GM19468 (cell line): Measurements from ENCODE around the gene EN2.
"Not testable (repeated sequence)": the region's sequence is repeated elsewhere in the genome, so short reads cannot be mapped to it uniquely, and the experiment has no call there.

Experiments used
- ATAC-seq: cut with Tn5 transposase; IDR thresholded peaks from one replicate; pipeline ENCODE4 v1.9.1; 2021; ENCODE audit warnings: mild to moderate bottlenecking, moderate library complexity, moderate number of reproducible peaks; ENCODE audit not compliant: unreplicated experiment; ENCODE audit errors: extremely low read depth

EN2 gene

GRCh38 chr7:155425011-155425340 lies 33.0 kb upstream of the EN2 start:
- no peak for ATAC-seq

- no peak for ATAC-seq
These were observed 32.0 kb upstream of the EN2 start for GRCh38 chr7:155425887-155426286.

GRCh38 chr7:155426543-155427410 lies 31.2 kb upstream of the EN2 start:
- ATAC-seq: no peak

GRCh38 chr7:155427411-155428038 lies 30.4 kb upstream of the EN2 start:
- no peak for ATAC-seq

- no peak for ATAC-seq
These were observed 29.6 kb upstream of the EN2 start for GRCh38 chr7:155428171-155428834.

GRCh38 chr7:155429651-155430050 lies 28.3 kb upstream of the EN2 start:
- no peak for ATAC-seq

- ATAC-seq: no peak
These were observed 27.3 kb upstream of the EN2 start for GRCh38 chr7:155430606-155431005.

- ATAC-seq: no peak
These were observed 26.7 kb upstream of the EN2 start for GRCh38 chr7:155431231-155431630.

GRCh38 chr7:155431711-155432110 lies 26.2 kb upstream of the EN2 start:
- no peak for ATAC-seq

- ATAC-seq: no peak
These were observed 22.8 kb upstream of the EN2 start for GRCh38 chr7:155435110-155435509.

GRCh38 chr7:155437836-155438235 lies 20.1 kb upstream of the EN2 start:
- ATAC-seq: no peak

- no peak for ATAC-seq
These were observed 19.2 kb upstream of the EN2 start for GRCh38 chr7:155438777-155439176.

- no peak for ATAC-seq
These were observed 18.5 kb upstream of the EN2 start for GRCh38 chr7:155439311-155440017.

- ATAC-seq: no peak
These were observed 17.9 kb upstream of the EN2 start for GRCh38 chr7:155440018-155440410.

- ATAC-seq: no peak
These were observed 16.1 kb upstream of the EN2 start for GRCh38 chr7:155441856-155442255.

- no peak for ATAC-seq
These were observed 13.2 kb upstream of the EN2 start for GRCh38 chr7:155444746-155445145.

GRCh38 chr7:155445606-155446005 lies 12.3 kb upstream of the EN2 start:
- ATAC-seq: not testable (repeated sequence)

GRCh38 chr7:155447603-155448002 lies 10.3 kb upstream of the EN2 start:
- ATAC-seq: no peak

GRCh38 chr7:155448632-155449007 lies 9.3 kb upstream of the EN2 start:
- ATAC-seq: no peak

GRCh38 chr7:155449008-155449868 lies 8.7 kb upstream of the EN2 start:
- no peak for ATAC-seq
